ENCODE data around the gene ABO. TPM values are rescaled to one million over a fixed set of nuclear protein-coding genes. Genes with fewer than 3 reads are reported as not detected.

Gene ABO
- total RNA-seq, 1 experiment from 2014 or later = 1.2 TPM

GRCh38 chr9:133238272-133238850 lies 36.6 kb downstream of the ABO start (continued):
- TF ChIP-seq, protein P1, sequence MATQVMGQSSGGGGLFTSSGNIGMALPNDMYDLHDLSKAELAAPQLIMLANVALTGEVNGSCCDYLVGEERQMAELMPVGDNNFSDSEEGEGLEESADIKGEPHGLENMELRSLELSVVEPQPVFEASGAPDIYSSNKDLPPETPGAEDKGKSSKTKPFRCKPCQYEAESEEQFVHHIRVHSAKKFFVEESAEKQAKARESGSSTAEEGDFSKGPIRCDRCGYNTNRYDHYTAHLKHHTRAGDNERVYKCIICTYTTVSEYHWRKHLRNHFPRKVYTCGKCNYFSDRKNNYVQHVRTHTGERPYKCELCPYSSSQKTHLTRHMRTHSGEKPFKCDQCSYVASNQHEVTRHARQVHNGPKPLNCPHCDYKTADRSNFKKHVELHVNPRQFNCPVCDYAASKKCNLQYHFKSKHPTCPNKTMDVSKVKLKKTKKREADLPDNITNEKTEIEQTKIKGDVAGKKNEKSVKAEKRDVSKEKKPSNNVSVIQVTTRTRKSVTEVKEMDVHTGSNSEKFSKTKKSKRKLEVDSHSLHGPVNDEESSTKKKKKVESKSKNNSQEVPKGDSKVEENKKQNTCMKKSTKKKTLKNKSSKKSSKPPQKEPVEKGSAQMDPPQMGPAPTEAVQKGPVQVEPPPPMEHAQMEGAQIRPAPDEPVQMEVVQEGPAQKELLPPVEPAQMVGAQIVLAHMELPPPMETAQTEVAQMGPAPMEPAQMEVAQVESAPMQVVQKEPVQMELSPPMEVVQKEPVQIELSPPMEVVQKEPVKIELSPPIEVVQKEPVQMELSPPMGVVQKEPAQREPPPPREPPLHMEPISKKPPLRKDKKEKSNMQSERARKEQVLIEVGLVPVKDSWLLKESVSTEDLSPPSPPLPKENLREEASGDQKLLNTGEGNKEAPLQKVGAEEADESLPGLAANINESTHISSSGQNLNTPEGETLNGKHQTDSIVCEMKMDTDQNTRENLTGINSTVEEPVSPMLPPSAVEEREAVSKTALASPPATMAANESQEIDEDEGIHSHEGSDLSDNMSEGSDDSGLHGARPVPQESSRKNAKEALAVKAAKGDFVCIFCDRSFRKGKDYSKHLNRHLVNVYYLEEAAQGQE (IDR thresholded peaks at IDR 0.05; ENCODE audit: low read depth) = no peak
- no peak; the same call in 1 of the 2 replicates for TF ChIP-seq EGR1 (IDR thresholded peaks at IDR 0.05; ENCODE audit: low read depth)

DNA sequence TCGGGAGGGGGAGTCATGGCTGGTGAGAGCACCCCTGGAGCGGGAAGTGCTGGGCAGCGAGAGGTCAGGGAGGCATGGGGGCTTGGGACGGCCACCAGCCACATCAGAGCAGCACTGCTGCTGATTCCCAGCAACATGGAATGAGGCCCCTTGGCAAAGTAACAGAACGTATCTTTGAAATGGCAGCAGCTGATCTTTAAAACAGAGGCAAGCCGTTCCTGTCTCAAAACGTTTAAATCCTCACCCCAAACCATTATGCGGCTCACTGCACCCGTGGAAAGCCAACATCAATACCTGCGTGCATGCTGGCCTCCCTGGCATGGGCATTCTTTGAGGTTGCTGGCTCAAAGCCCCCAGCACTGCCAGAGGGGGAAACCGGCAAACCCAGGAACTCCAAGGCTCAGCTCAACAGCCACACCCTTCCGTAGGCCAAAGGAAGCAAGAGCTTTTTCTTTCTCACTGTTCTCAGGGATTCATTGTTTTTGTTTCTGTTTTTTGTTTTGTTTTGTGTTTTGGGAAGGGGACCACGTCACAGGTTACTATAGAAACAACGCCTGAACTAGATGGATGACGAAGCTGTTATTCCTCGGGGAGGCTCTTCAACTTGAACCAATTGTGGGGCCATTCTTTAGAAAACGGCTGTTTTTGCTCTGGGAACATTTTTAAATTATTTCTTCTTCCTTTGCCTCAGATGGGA lies 37.8 kb downstream of the ABO start:
- no peaks in the 10 kb centered on the region for H3K36me3 ChIP-seq (ENCODE audit: control insufficient read depth in 1 of 2, insufficient read depth in 2 of 2, low read length in 2 of 2)
- DNase-seq (ENCODE audit: low read depth, low spot score) (no peak), ATAC-seq (no peak)
- H3K4me3 ChIP-seq (replicated peaks in 1 of 2; ENCODE audit: low read depth in 1 of 2, low read length in 2 of 2) = no peak overlapping the region
- H3K9me3 ChIP-seq (ENCODE audit: control insufficient read depth in 1 of 2, insufficient read depth in 1 of 2, low read depth in 1 of 2, low read length in 2 of 2) = no peaks in the 10 kb centered on the region
- H2AFZ ChIP-seq (ENCODE audit: low read depth, low read length, poor library complexity, severe bottlenecking) = no peak overlapping the region
- H4K20me1 ChIP-seq (ENCODE audit: insufficient read depth) = no peaks in the 10 kb centered on the region
- H3K4me1 ChIP-seq (ENCODE audit: control insufficient read depth in 1 of 2, insufficient read depth in 2 of 2, low read length in 2 of 2) = peaks cover 16 to 19% of the 10 kb centered on the region in 2 experiments; a peak in 3 of 4 replicates
- no peaks in the 10 kb centered on the region for H3K27me3 ChIP-seq (ENCODE audit: insufficient read depth, low read length)
- no TSS peak for BruUV-seq (replicated peaks)
- H3K9ac ChIP-seq (ENCODE audit: low read length) = no peak overlapping the region
- POLR2A ChIA-PET = no interaction called here
- H3K79me2 ChIP-seq (ENCODE audit: insufficient read depth, low read length) = no peaks in the 10 kb centered on the region
- intact Hi-C loops (cut with micrococcal nuclease) = no loop called here
- H3K4me2 ChIP-seq (ENCODE audit: low read length) = no peak overlapping the region
- CTCF ChIA-PET = no interaction called here
- H3K9me2 ChIP-seq (ENCODE audit: insufficient read depth) = no peaks in the 10 kb centered on the region
- RAD21 ChIA-PET (ENCODE audit: low non-redundant PET in 1 of 2, low total read pairs in 2 of 2, uncharacterized antibody in 2 of 2, unreplicated experiment in 2 of 2) = no interaction called here
- no peak overlapping the region; the same call in 1 of the 2 replicates for H3K27ac ChIP-seq (ENCODE audit: low read depth, low read length)
- TF ChIP-seq EZH2phosphoT487 (IDR thresholded peaks at IDR 0.05; ENCODE audit: borderline replicate concordance) = no peak
- TF ChIP-seq CTCF (IDR thresholded peaks at IDR 0.05 in 2 of 3, conservative IDR thresholded peaks at IDR 0.05 in 1 of 3; ENCODE audit: borderline replicate concordance in 1 of 3, insufficient read depth in 1 of 3, low read depth in 2 of 3, low read length in 2 of 3) = no peak
- TF ChIP-seq CEBPB (IDR thresholded peaks at IDR 0.05; ENCODE audit: low read depth) = no peak
- no peak for TF ChIP-seq CBX3 (IDR thresholded peaks at IDR 0.05; ENCODE audit: low read depth)
- no peak for TF ChIP-seq SP1 (IDR thresholded peaks at IDR 0.05; ENCODE audit: low read depth)
- no peak for TF ChIP-seq ZBTB33 (IDR thresholded peaks at IDR 0.05; ENCODE audit: extremely low read depth, insufficient replicate concordance, low read length)
- no peak for TF ChIP-seq SRF (IDR thresholded peaks at IDR 0.05; ENCODE audit: low read depth)
- no peak for TF ChIP-seq ZFX (IDR thresholded peaks at IDR 0.05)
- TF ChIP-seq EZH2 (IDR thresholded peaks at IDR 0.05) = no peak
- TF ChIP-seq, protein P1 (IDR thresholded peaks at IDR 0.05; ENCODE audit: low read depth) = no peak
- TF ChIP-seq SIN3A (IDR thresholded peaks at IDR 0.05; ENCODE audit: low read depth) = no peak

All from HCT116 (cell line).